Measurements from ENCODE around the gene ITPR1.

Gene ITPR1

DNA sequence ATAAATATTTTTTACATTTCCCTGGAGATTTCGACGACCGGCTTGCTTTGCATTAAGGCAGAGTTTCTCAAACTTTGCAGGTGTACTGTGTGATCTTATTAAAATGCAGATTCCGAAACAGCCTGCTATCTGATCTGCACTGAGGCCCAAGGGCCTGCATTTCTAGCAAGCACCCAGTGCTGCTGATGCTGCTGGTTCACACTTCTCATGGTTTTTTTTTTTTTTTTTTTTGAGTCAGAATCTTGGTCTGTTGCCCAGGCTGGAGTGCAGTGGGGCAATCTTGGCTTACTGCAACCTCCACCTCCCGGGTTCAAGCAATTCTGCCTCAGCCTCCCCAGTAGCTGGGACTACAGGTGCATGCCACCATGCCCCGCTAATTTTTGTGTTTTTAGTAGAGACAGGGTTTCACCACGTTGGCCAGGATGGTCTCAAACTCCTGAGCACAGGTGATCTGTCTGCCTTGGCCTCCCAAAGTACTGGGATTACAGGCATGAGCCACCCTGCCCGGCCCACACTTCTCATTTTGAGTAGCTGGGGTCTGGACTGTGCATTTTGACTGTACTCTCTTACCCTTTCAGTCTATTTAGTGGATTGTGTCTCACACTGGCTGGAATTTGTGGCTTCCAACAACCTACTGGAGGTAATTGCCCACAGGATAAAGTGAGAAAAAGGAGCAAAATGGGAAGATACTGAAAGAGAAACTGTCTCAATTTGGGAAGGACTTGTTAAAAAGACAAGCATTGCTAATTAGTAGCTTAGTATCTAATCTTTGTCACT lies 94.1 kb downstream of the ITPR1 start:
- no peak for ATAC-seq
- TF ChIP-seq ZNF565 (CRISPR knock-in tag; conservative IDR thresholded peaks at IDR 0.05; ENCODE audit: low read depth) (no peak), CSDC2 (CRISPR knock-in tag; IDR thresholded peaks at IDR 0.05) (no peak), ZFP3 (CRISPR knock-in tag; IDR thresholded peaks at IDR 0.05) (no peak), ESRRG (CRISPR knock-in tag; IDR thresholded peaks at IDR 0.05) (no peak), ZFP30 (CRISPR knock-in tag; IDR thresholded peaks at IDR 0.05) (no peak), TOX (CRISPR knock-in tag; IDR thresholded peaks at IDR 0.05; ENCODE audit: borderline replicate concordance) (no peak), ZC3H10 (CRISPR knock-in tag; IDR thresholded peaks at IDR 0.05) (no peak), ZNF8 (CRISPR knock-in tag; IDR thresholded peaks at IDR 0.05) (no peak), TCF4 (CRISPR knock-in tag; IDR thresholded peaks at IDR 0.05; ENCODE audit: borderline replicate concordance) (no peak), ZNF70 (CRISPR knock-in tag; IDR thresholded peaks at IDR 0.05) (no peak), PPARA (CRISPR knock-in tag; IDR thresholded peaks at IDR 0.05; ENCODE audit: borderline replicate concordance) (no peak), OSR1 (CRISPR knock-in tag; IDR thresholded peaks at IDR 0.05) (no peak), SNAI2 (CRISPR knock-in tag; IDR thresholded peaks at IDR 0.05) (no peak), BACH2 (CRISPR knock-in tag; IDR thresholded peaks at IDR 0.05; ENCODE audit: borderline replicate concordance) (no peak)
- TF ChIP-seq, protein P1, sequence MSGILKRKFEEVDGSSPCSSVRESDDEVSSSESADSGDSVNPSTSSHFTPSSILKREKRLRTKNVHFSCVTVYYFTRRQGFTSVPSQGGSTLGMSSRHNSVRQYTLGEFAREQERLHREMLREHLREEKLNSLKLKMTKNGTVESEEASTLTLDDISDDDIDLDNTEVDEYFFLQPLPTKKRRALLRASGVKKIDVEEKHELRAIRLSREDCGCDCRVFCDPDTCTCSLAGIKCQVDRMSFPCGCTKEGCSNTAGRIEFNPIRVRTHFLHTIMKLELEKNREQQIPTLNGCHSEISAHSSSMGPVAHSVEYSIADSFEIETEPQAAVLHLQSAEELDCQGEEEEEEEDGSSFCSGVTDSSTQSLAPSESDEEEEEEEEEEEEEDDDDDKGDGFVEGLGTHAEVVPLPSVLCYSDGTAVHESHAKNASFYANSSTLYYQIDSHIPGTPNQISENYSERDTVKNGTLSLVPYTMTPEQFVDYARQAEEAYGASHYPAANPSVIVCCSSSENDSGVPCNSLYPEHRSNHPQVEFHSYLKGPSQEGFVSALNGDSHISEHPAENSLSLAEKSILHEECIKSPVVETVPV (CRISPR knock-in tag; IDR thresholded peaks at IDR 0.05): no peak
- TF ChIP-seq, protein P2, sequence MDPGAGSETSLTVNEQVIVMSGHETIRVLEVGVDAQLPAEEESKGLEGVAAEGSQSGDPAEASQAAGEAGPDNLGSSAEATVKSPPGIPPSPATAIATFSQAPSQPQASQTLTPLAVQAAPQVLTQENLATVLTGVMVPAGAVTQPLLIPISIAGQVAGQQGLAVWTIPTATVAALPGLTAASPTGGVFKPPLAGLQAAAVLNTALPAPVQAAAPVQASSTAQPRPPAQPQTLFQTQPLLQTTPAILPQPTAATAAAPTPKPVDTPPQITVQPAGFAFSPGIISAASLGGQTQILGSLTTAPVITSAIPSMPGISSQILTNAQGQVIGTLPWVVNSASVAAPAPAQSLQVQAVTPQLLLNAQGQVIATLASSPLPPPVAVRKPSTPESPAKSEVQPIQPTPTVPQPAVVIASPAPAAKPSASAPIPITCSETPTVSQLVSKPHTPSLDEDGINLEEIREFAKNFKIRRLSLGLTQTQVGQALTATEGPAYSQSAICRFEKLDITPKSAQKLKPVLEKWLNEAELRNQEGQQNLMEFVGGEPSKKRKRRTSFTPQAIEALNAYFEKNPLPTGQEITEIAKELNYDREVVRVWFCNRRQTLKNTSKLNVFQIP (CRISPR knock-in tag; IDR thresholded peaks at IDR 0.05; ENCODE audit: borderline replicate concordance, low read depth): no peak
- TF ChIP-seq, protein P3, sequence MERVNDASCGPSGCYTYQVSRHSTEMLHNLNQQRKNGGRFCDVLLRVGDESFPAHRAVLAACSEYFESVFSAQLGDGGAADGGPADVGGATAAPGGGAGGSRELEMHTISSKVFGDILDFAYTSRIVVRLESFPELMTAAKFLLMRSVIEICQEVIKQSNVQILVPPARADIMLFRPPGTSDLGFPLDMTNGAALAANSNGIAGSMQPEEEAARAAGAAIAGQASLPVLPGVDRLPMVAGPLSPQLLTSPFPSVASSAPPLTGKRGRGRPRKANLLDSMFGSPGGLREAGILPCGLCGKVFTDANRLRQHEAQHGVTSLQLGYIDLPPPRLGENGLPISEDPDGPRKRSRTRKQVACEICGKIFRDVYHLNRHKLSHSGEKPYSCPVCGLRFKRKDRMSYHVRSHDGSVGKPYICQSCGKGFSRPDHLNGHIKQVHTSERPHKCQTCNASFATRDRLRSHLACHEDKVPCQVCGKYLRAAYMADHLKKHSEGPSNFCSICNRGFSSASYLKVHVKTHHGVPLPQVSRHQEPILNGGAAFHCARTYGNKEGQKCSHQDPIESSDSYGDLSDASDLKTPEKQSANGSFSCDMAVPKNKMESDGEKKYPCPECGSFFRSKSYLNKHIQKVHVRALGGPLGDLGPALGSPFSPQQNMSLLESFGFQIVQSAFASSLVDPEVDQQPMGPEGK (CRISPR knock-in tag; IDR thresholded peaks at IDR 0.05; ENCODE audit: borderline replicate concordance): no peak
- TF ChIP-seq, protein P4, sequence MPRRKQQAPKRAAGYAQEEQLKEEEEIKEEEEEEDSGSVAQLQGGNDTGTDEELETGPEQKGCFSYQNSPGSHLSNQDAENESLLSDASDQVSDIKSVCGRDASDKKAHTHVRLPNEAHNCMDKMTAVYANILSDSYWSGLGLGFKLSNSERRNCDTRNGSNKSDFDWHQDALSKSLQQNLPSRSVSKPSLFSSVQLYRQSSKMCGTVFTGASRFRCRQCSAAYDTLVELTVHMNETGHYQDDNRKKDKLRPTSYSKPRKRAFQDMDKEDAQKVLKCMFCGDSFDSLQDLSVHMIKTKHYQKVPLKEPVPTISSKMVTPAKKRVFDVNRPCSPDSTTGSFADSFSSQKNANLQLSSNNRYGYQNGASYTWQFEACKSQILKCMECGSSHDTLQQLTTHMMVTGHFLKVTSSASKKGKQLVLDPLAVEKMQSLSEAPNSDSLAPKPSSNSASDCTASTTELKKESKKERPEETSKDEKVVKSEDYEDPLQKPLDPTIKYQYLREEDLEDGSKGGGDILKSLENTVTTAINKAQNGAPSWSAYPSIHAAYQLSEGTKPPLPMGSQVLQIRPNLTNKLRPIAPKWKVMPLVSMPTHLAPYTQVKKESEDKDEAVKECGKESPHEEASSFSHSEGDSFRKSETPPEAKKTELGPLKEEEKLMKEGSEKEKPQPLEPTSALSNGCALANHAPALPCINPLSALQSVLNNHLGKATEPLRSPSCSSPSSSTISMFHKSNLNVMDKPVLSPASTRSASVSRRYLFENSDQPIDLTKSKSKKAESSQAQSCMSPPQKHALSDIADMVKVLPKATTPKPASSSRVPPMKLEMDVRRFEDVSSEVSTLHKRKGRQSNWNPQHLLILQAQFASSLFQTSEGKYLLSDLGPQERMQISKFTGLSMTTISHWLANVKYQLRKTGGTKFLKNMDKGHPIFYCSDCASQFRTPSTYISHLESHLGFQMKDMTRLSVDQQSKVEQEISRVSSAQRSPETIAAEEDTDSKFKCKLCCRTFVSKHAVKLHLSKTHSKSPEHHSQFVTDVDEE (CRISPR knock-in tag; IDR thresholded peaks at IDR 0.05): no peak

DNA sequence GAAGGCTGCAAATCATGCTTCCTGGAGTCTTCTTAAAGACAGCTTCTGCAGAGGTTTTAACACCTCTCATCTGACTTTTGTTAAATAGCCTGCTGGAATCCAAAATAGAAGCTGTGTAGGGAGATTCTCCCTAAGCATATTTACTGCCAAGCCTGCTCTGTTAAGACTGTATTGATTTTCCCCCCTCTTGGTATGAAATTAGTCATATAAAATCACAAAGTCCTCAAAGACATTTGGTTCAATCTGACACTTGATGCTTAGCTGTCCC lies 94.6 kb downstream of the ITPR1 start:
- ATAC-seq: no peak
- TF ChIP-seq OSR1 (CRISPR knock-in tag; IDR thresholded peaks at IDR 0.05) (no peak), ZNF8 (CRISPR knock-in tag; IDR thresholded peaks at IDR 0.05) (no peak), ZNF70 (CRISPR knock-in tag; IDR thresholded peaks at IDR 0.05) (no peak), ISL1 (CRISPR knock-in tag; IDR thresholded peaks at IDR 0.05) (no peak), ESRRG (CRISPR knock-in tag; IDR thresholded peaks at IDR 0.05) (no peak), TCF4 (CRISPR knock-in tag; IDR thresholded peaks at IDR 0.05; ENCODE audit: borderline replicate concordance) (no peak), CSDC2 (CRISPR knock-in tag; IDR thresholded peaks at IDR 0.05) (no peak), ZC3H10 (CRISPR knock-in tag; IDR thresholded peaks at IDR 0.05) (no peak), ARNTL (CRISPR knock-in tag; IDR thresholded peaks at IDR 0.05; ENCODE audit: borderline replicate concordance, low read depth) (no peak), BACH2 (CRISPR knock-in tag; IDR thresholded peaks at IDR 0.05; ENCODE audit: borderline replicate concordance) (no peak), TOX (CRISPR knock-in tag; IDR thresholded peaks at IDR 0.05; ENCODE audit: borderline replicate concordance) (no peak), RARB (CRISPR knock-in tag; IDR thresholded peaks at IDR 0.05) (no peak), ZNF565 (CRISPR knock-in tag; conservative IDR thresholded peaks at IDR 0.05; ENCODE audit: low read depth) (no peak), SNAI2 (CRISPR knock-in tag; IDR thresholded peaks at IDR 0.05) (no peak)
- TF ChIP-seq, protein P3 (CRISPR knock-in tag; IDR thresholded peaks at IDR 0.05; ENCODE audit: borderline replicate concordance): no peak
- TF ChIP-seq, protein P4 (CRISPR knock-in tag; IDR thresholded peaks at IDR 0.05): no peak
- TF ChIP-seq, protein P5, sequence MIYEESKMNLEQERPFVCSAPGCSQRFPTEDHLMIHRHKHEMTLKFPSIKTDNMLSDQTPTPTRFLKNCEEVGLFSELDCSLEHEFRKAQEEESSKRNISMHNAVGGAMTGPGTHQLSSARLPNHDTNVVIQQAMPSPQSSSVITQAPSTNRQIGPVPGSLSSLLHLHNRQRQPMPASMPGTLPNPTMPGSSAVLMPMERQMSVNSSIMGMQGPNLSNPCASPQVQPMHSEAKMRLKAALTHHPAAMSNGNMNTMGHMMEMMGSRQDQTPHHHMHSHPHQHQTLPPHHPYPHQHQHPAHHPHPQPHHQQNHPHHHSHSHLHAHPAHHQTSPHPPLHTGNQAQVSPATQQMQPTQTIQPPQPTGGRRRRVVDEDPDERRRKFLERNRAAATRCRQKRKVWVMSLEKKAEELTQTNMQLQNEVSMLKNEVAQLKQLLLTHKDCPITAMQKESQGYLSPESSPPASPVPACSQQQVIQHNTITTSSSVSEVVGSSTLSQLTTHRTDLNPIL (CRISPR knock-in tag; IDR thresholded peaks at IDR 0.05; ENCODE audit: low read depth): no peak
- TF ChIP-seq, protein P2 (CRISPR knock-in tag; IDR thresholded peaks at IDR 0.05; ENCODE audit: borderline replicate concordance, low read depth): no peak

Data from SK-N-SH treated with all-trans-retinoic acid at 6 μM for 48 hours (cell line).